ENCODE data around the gene KRT79.

DNA sequence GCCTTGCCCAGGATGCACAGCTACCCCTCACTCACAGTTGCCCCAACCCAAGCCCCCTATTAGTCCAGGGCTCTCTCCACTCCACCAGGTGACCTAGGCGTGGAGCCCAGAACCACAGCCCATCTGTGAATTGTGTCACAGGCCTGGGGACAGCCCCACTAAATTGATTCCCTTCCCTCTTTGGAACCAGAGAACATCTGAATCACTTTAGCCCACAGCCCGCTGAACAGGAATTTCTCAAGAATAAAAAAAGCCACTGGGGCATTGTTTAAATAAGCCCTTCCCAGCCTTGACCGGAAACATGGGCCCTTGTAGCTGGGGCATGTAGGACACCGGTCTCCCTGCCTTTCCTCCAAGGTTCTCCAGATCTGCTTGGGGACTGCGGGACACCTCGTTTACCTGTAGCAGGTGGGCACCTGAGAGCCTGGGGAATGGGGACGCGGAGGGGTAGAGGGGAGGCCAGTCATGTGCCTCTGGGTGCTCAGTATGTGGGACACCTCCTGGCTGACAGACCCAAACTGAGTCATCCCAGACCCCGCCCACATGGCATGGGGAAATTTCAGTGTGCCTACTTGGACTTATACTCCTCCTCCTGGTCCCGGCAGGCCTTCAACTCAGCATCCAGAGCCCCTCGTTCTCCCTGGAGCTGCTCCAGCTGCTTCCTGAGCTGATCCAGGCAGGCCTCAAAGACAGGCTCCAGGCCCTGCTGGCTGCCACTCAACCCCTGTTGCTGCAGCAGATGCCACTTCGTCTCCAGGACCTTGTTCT is 13.4 kb upstream of the KRT79 start:
- TF ChIP-seq POLR2A (IDR thresholded peaks at IDR 0.05) (no peak), POLR2AphosphoS5 (IDR thresholded peaks at IDR 0.05) (no peak), EP300 (IDR thresholded peaks at IDR 0.05) (no peak)
- TF ChIP-seq, protein P1, sequence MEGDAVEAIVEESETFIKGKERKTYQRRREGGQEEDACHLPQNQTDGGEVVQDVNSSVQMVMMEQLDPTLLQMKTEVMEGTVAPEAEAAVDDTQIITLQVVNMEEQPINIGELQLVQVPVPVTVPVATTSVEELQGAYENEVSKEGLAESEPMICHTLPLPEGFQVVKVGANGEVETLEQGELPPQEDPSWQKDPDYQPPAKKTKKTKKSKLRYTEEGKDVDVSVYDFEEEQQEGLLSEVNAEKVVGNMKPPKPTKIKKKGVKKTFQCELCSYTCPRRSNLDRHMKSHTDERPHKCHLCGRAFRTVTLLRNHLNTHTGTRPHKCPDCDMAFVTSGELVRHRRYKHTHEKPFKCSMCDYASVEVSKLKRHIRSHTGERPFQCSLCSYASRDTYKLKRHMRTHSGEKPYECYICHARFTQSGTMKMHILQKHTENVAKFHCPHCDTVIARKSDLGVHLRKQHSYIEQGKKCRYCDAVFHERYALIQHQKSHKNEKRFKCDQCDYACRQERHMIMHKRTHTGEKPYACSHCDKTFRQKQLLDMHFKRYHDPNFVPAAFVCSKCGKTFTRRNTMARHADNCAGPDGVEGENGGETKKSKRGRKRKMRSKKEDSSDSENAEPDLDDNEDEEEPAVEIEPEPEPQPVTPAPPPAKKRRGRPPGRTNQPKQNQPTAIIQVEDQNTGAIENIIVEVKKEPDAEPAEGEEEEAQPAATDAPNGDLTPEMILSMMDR (IDR thresholded peaks at IDR 0.05), result no peak

Data from stomach (tissue), 4 donors.